Activated T-helper 1 cell treated with anti-CD3 and anti-CD28 coated beads, Interleukin-12 subunit alpha, Interleukin-12 subunit beta, Interleukin-2, Interleukin-4 antibody, amounts not matched to agents 30 ng/mL and 10 ng/mL and 1 ng/mL, durations not matched to agents 14 hours and 24 hours and 36 hours (primary cell): ENCODE measurements around the gene OR4B1. TPM values are rescaled to one million over a fixed set of nuclear protein-coding genes. Genes with fewer than 3 reads are reported as not detected.
"Not testable (repeated sequence)": the region's sequence is repeated elsewhere in the genome, so short reads cannot be mapped to it uniquely, and the experiment has no call there.

Experiments used
- DNase-seq: peaks from one replicate; pipeline ENCODE4 v3.0.0; 2021; ENCODE audit warnings: low spot score
- H3K27ac Mint-ChIP-seq: one replicate; pipeline ENCODE4 v1.8.0; 2021; ENCODE audit warnings: mild to moderate bottlenecking, mixed read lengths
- H3K27me3 Mint-ChIP-seq: one replicate; pipeline ENCODE4 v1.8.0; 2022; ENCODE audit warnings: mild to moderate bottlenecking, moderate library complexity, mixed read lengths; ENCODE audit not compliant: insufficient read depth
- H3K36me3 Mint-ChIP-seq: one replicate; pipeline ENCODE4 v1.8.0; 2021; ENCODE audit warnings: low read depth, mixed read lengths
- H3K4me1 Mint-ChIP-seq: one replicate; pipeline ENCODE4 v1.8.0; 2021; ENCODE audit warnings: low read depth, mixed read lengths
- H3K4me3 Mint-ChIP-seq: one replicate; pipeline ENCODE4 v1.8.0; 2021; ENCODE audit warnings: mild to moderate bottlenecking, moderate library complexity, mixed read lengths
- H3K9me3 Mint-ChIP-seq: one replicate; pipeline ENCODE4 v1.8.0; 2021; ENCODE audit warnings: mixed read lengths
- intact Hi-C: fragments of 100-400 bp; cut with micrococcal nuclease; formaldehyde crosslinking; loops from one replicate; pipeline ENCODE4 v1.15.1; 2024
- total RNA-seq: library from RNA; stranded (reverse); gene quantifications from 2 replicates; pipeline ENCODE4 v1.2.3, GENCODE V29; 2022

OR4B1 gene
- total RNA-seq, 1 donor from 2014 or later, result not detected

DNA sequence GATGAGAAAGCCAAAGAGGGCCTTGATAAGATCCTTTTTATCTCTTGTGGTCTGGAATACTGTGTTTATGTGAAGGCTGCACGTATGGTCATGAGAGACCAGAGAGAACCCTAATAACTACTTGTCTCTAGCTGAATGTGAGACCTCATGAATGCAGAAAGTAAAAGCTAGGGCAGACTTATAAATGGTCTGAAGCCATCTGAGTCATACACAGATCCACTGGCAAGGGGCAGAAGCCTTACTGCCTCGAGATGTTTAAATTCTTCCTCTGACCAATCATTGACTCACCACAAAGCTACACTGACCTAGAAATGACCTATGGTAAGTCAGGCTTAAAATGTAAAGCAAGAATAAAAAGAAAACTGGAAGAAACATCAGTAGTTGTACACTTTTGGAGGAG, 22.7 kb upstream of the OR4B1 start:
- no peak for DNase-seq
- intact Hi-C loops, result no loop called here
- Mint-ChIP-seq H3K27ac (no peak overlapping the region), H3K4me1 (peaks cover 25% of the 10 kb centered on the region), H3K4me3 (no peak overlapping the region), H3K36me3 (peaks cover 9% of the 10 kb centered on the region), H3K27me3 (peaks cover 8% of the 10 kb centered on the region), H3K9me3 (peaks cover 34% of the 10 kb centered on the region)

DNA sequence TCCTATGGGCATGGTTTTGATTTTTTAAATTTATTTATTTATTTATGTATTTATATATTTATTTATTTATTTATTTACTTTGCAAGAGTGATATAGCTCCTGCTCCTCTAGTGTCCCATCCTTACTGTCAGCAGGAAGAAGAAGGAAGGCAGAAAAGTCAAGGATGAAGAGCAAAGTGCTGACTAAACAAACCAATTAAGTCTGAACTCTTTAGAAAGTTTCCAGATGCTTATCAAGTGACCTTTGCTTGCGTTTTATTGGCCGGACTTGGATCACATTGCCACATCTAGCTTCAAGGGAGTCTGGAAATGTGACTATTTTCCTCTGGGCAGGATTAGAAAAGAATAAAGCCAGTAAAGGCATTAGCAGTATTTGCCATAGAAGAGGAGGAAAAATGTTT, 8.7 kb upstream of the OR4B1 start:
- Mint-ChIP-seq H3K36me3 (no peaks in the 10 kb centered on the region), H3K4me1 (no peaks in the 10 kb centered on the region), H3K4me3 (no peak overlapping the region), H3K9me3 (no peaks in the 10 kb centered on the region), H3K27ac (no peak overlapping the region), H3K27me3 (peaks cover 28% of the 10 kb centered on the region)
- DNase-seq, result no peak
- intact Hi-C loops, result no loop called here

GRCh38 chr11:48210052-48210451, 6.6 kb upstream of the OR4B1 start:
- Mint-ChIP-seq H3K9me3 (no peaks in the 10 kb centered on the region), H3K4me3 (no peak overlapping the region), H3K4me1 (no peaks in the 10 kb centered on the region), H3K27ac (no peak overlapping the region), H3K36me3 (no peaks in the 10 kb centered on the region), H3K27me3 (peaks cover 18% of the 10 kb centered on the region)
- DNase-seq, result no peak
- intact Hi-C loops, result no loop called here

GRCh38 chr11:48228761-48229160, 12.2 kb downstream of the OR4B1 start:
- DNase-seq, result no peak
- Mint-ChIP-seq H3K4me1 (no peaks in the 10 kb centered on the region), H3K27ac (no peak overlapping the region), H3K27me3 (peaks cover 4% of the 10 kb centered on the region), H3K9me3 (peaks cover 7% of the 10 kb centered on the region), H3K36me3 (no peaks in the 10 kb centered on the region), H3K4me3 (no peak overlapping the region)
- intact Hi-C loops, result no loop called here

DNA sequence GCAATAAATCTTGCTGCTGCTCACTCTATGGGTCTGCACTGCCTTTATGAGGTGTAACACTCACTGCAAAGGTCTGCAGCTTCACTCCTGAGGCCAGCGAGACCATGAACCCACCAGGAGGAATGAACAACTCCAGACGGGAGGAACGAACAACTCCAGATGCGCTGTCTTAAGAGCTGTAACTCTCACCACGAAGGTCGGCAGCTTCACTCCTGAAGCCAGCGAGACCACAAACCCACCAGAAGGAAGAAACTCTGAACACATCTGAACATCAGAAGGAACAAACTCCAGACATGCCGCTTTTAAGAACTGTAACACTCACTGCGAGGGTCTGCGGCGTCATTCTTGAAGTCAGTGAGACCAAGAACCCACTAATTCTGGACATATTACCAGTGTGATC, 13.4 kb downstream of the OR4B1 start:
- H3K27ac Mint-ChIP-seq, H3K9me3 Mint-ChIP-seq, H3K4me3 Mint-ChIP-seq, DNase-seq, intact Hi-C loops, H3K4me1 Mint-ChIP-seq, H3K36me3 Mint-ChIP-seq, H3K27me3 Mint-ChIP-seq: not testable (repeated sequence)

GRCh38 chr11:48237727-48238126, 21.1 kb downstream of the OR4B1 start:
- H3K27me3 Mint-ChIP-seq, result peaks cover 5% of the 10 kb centered on the region

DNA sequence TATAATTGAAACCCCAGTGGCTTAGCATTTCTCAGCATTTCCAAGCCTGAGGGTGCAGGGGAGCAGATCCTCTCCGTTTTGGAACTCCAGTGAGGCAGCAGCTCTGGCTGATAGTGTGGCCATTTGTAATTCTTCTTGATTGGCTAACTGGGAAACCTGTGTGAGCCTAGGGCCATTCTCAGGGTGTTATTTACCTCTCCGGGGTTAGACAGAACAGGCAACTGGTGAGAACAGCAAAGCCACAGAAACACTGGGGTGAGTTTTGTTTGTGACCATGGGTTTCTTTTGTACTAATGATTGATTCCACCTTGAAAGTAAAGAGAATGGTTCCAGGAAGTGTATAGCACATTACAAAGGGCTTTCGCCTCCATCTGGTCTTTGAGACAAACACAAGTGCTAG, 25.9 kb downstream of the OR4B1 start:
- Mint-ChIP-seq H3K9me3 (peaks cover 4% of the 10 kb centered on the region), H3K27ac (no peak overlapping the region), H3K4me1 (no peaks in the 10 kb centered on the region), H3K4me3 (no peak overlapping the region), H3K36me3 (no peaks in the 10 kb centered on the region), H3K27me3 (peaks cover 12% of the 10 kb centered on the region)
- intact Hi-C loops, result no loop called here
- DNase-seq, result no peak

More at GRCh38 chr11:48237727-48238126, 21.1 kb downstream of the OR4B1 start:
- peaks cover 11% of the 10 kb centered on the region for H3K9me3 Mint-ChIP-seq
- H3K27ac Mint-ChIP-seq, result no peak overlapping the region
- no peaks in the 10 kb centered on the region for H3K4me1 Mint-ChIP-seq
- intact Hi-C loops, result no loop called here
- no peak overlapping the region for H3K4me3 Mint-ChIP-seq
- no peak for DNase-seq
- H3K36me3 Mint-ChIP-seq, result no peaks in the 10 kb centered on the region

GRCh38 chr11:48244804-48245203, 28.2 kb downstream of the OR4B1 start, which contains the start of gene OR4X2:
TSS of gene OR4X2 (plus strand) at chr11:48245104. CDS start at chr11:48245104, 0 bp downstream.
- H3K27me3 Mint-ChIP-seq, result peaks cover 17% of the 10 kb centered on the region
- H3K36me3 Mint-ChIP-seq, result no peaks in the 10 kb centered on the region
- H3K4me3 Mint-ChIP-seq, result no peak within 1 kb of the TSS
- no peak within 1 kb of the TSS for H3K27ac Mint-ChIP-seq
- peaks cover 7% of the 10 kb centered on the region for H3K9me3 Mint-ChIP-seq
- no peaks in the 10 kb centered on the region for H3K4me1 Mint-ChIP-seq
- no peak for DNase-seq
- intact Hi-C loops, result no loop called here

- H3K4me3 Mint-ChIP-seq, result no peak overlapping the region
- peaks cover 4% of the 10 kb centered on the region for H3K9me3 Mint-ChIP-seq
- no peaks in the 10 kb centered on the region for H3K36me3 Mint-ChIP-seq
- H3K27ac Mint-ChIP-seq, result no peak overlapping the region
- peaks cover 25% of the 10 kb centered on the region for H3K27me3 Mint-ChIP-seq
- intact Hi-C loops, result no loop called here
- H3K4me1 Mint-ChIP-seq, result no peaks in the 10 kb centered on the region
- no peak for DNase-seq
These were observed 32.3 kb downstream of the OR4B1 start for GRCh38 chr11:48248902-48249301.

GRCh38 chr11:48261600-48261999, 45.0 kb downstream of the OR4B1 start:
- H3K27me3 Mint-ChIP-seq, result peaks cover 2% of the 10 kb centered on the region
- H3K4me3 Mint-ChIP-seq, result no peak overlapping the region
- peaks cover 8% of the 10 kb centered on the region for H3K4me1 Mint-ChIP-seq
- no peaks in the 10 kb centered on the region for H3K36me3 Mint-ChIP-seq
- intact Hi-C loops, result no loop called here
- H3K27ac Mint-ChIP-seq, result no peak overlapping the region
- no peak for DNase-seq
- H3K9me3 Mint-ChIP-seq, result no peaks in the 10 kb centered on the region

- Mint-ChIP-seq H3K4me1 (peaks cover 8% of the 10 kb centered on the region), H3K9me3 (no peaks in the 10 kb centered on the region), H3K36me3 (no peaks in the 10 kb centered on the region), H3K27me3 (peaks cover 2% of the 10 kb centered on the region), H3K4me3 (no peak within 1 kb of the TSS), H3K27ac (no peak within 1 kb of the TSS)
- DNase-seq, result no peak
- intact Hi-C loops, result no loop called here
These were observed 46.9 kb downstream of the OR4B1 start, which contains the start of gene OR4X1 for GRCh38 chr11:48263423-48263911. TSS of gene OR4X1 (plus strand) at chr11:48263861. CDS start at chr11:48263861, 0 bp downstream.

Other genes starting within 250 kb of the OR4B1 start
- gene PTPRJ, start 236.3 kb upstream of the OR4B1 start, total RNA-seq, result 69.6 and 70.3 TPM in 2 replicates
- gene OR4X2, start 28.3 kb downstream of the OR4B1 start, total RNA-seq, result not detected in 2 replicates
- not detected in 2 replicates for gene OR4X1, start 47.1 kb downstream of the OR4B1 start, total RNA-seq
- gene OR4S1, start 89.4 kb downstream of the OR4B1 start, total RNA-seq, result not detected in 2 replicates
- gene OR4C3, start 108.1 kb downstream of the OR4B1 start, total RNA-seq, result not detected in 2 replicates
- not detected in 2 replicates for gene OR4C5, start 149.7 kb downstream of the OR4B1 start, total RNA-seq